Measurements from ENCODE around the gene FAM204A. TPM values are rescaled to one million over a fixed set of nuclear protein-coding genes. Genes with fewer than 3 reads are reported as not detected.

The FAM204A gene
- total RNA-seq, 4 donors from 2014 or later = 45.7 to 65.2 (median 55.0) TPM

GRCh38 chr10:118256209-118256608, 85.9 kb downstream of the FAM204A start:
- Histone ChIP-seq H3K27ac (no peak overlapping the region), H3K27me3 (no peaks in the 10 kb centered on the region), H3K36me3 (no peaks in the 10 kb centered on the region), H3K9me3 (no peaks in the 10 kb centered on the region), H3K4me1 (no peaks in the 10 kb centered on the region), H3K4me3 (replicated peaks in 1 of 3) (no peak overlapping the region)
- 67 to 70% methylated on average over 5 of the region's 5 CpGs for WGBS, 2 donors
- no peak for TF ChIP-seq POLR2A (IDR thresholded peaks at IDR 0.05)
- TF ChIP-seq, protein P1, sequence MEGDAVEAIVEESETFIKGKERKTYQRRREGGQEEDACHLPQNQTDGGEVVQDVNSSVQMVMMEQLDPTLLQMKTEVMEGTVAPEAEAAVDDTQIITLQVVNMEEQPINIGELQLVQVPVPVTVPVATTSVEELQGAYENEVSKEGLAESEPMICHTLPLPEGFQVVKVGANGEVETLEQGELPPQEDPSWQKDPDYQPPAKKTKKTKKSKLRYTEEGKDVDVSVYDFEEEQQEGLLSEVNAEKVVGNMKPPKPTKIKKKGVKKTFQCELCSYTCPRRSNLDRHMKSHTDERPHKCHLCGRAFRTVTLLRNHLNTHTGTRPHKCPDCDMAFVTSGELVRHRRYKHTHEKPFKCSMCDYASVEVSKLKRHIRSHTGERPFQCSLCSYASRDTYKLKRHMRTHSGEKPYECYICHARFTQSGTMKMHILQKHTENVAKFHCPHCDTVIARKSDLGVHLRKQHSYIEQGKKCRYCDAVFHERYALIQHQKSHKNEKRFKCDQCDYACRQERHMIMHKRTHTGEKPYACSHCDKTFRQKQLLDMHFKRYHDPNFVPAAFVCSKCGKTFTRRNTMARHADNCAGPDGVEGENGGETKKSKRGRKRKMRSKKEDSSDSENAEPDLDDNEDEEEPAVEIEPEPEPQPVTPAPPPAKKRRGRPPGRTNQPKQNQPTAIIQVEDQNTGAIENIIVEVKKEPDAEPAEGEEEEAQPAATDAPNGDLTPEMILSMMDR (IDR thresholded peaks at IDR 0.05) = no peak
- intact Hi-C loops (cut with DNase I) = no loop called here
- no peak for DNase-seq

DNA sequence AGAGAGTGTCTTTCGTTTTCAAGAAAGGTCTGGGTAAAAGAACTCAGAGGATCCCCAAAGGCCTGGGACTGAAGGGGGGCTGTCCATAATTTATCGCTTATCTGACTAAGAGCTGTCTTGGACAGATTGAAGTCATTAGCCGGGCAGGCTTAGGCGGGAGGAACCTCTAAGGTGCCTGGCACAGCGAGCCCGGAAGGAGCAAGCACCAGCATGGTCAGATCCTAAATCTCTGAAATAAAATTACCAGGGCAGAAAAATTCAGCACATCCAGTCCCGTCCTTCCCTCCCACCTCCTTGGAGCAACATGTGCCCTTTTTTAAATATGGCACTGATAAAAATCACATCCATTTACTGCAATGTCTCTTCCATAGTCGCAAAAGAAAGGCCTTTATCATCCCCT, 86.8 kb downstream of the FAM204A start:
- no peaks in the 10 kb centered on the region for H3K9me3 ChIP-seq
- no peaks in the 10 kb centered on the region for H3K27me3 ChIP-seq
- no peak for TF ChIP-seq POLR2A (IDR thresholded peaks at IDR 0.05)
- TF ChIP-seq, protein P1 (IDR thresholded peaks at IDR 0.05) = no peak
- no peak overlapping the region for H3K27ac ChIP-seq
- no peaks in the 10 kb centered on the region for H3K36me3 ChIP-seq
- intact Hi-C loops (cut with DNase I) = no loop called here
- no peak for DNase-seq
- no peak overlapping the region for H3K4me3 ChIP-seq (replicated peaks in 1 of 3)
- 91% methylated on average over 8 of the region's 8 CpGs for WGBS, 2 donors
- no peaks in the 10 kb centered on the region for H3K4me1 ChIP-seq

DNA sequence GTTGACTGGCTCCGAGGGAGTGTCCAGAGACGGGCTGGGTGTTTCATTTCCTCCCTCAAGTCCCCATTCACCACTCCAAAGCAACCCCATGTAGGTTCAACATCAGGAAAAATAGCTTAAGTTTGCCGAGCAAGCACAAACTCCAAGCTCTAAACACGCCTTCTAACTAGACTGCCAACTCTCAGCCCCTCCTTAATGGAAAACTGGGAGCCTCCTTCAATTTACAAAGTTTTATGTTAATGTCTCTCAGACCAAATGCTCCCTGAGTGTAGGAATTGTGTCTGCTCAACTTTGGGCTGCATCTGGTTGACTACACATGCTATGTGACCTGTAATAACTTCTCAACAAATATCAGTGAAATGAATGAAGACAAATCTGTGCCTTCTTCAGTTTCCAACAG, 87.5 kb downstream of the FAM204A start:
- no peak overlapping the region for H3K27ac ChIP-seq
- no peak for DNase-seq
- H3K9me3 ChIP-seq = no peaks in the 10 kb centered on the region
- 65 to 71% methylated on average over 4 of the region's 4 CpGs for WGBS, 2 donors
- TF ChIP-seq, protein P1 (IDR thresholded peaks at IDR 0.05) = no peak
- TF ChIP-seq POLR2A (IDR thresholded peaks at IDR 0.05) = no peak
- H3K27me3 ChIP-seq = no peaks in the 10 kb centered on the region
- intact Hi-C loops (cut with DNase I) = no loop called here
- H3K4me1 ChIP-seq = no peaks in the 10 kb centered on the region
- H3K36me3 ChIP-seq = no peaks in the 10 kb centered on the region
- H3K4me3 ChIP-seq (replicated peaks in 1 of 3) = no peak overlapping the region

DNA sequence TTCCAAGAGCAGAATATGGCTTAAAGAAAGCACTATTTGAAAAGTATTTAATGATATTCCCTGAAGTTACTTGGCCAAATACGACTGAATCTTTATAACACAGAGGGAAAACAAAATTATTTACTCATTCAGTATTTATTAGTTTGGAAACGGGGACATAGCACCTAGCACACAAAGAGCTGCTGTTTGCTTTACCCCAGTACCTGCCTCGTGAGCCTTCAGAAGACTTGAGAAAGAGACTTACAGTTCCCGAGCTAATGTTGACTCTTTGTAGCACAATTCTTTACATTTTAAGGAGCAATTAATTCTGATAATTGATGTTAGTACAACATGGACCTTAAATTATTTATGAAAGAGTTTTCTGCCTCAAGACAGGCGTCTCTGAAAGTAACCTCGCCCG, 88.7 kb downstream of the FAM204A start:
- TF ChIP-seq, protein P1 (IDR thresholded peaks at IDR 0.05) = no peak
- TF ChIP-seq POLR2A (IDR thresholded peaks at IDR 0.05) = no peak
- Histone ChIP-seq H3K4me3 (replicated peaks in 1 of 3) (no peak overlapping the region), H3K27me3 (no peaks in the 10 kb centered on the region), H3K9me3 (no peaks in the 10 kb centered on the region), H3K4me1 (no peaks in the 10 kb centered on the region), H3K27ac (no peak overlapping the region), H3K36me3 (no peaks in the 10 kb centered on the region)
- WGBS, 2 donors = 68 to 72% methylated on average over 7 of the region's 7 CpGs
- no peak for DNase-seq
- intact Hi-C loops (cut with DNase I) = no loop called here

- H3K27ac ChIP-seq = no peak overlapping the region
- no peaks in the 10 kb centered on the region for H3K36me3 ChIP-seq
- H3K4me3 ChIP-seq (replicated peaks in 1 of 3) = no peak overlapping the region
- H3K4me1 ChIP-seq = no peaks in the 10 kb centered on the region
- intact Hi-C loops (cut with DNase I) = no loop called here
- TF ChIP-seq POLR2A (IDR thresholded peaks at IDR 0.05) = no peak
- TF ChIP-seq, protein P1 (IDR thresholded peaks at IDR 0.05) = no peak
- WGBS, 2 donors = 74 to 79% methylated on average over 7 of the region's 7 CpGs
- H3K27me3 ChIP-seq = peaks cover 6% of the 10 kb centered on the region
- no peaks in the 10 kb centered on the region for H3K9me3 ChIP-seq
- no peak for DNase-seq
These were observed 90.3 kb downstream of the FAM204A start for GRCh38 chr10:118251791-118252190.
